Stimulated activated CD4-positive, alpha-beta T cell treated with anti-CD3 and anti-CD28 coated beads, Interleukin-15, amount 100 ng/mL, for 48 hours (primary cell): ENCODE measurements around the gene THBS2.
"Not testable (repeated sequence)": the region's sequence is repeated elsewhere in the genome, so short reads cannot be mapped to it uniquely, and the experiment has no call there.

Experiments used
- DNase-seq, 2 donors: peaks; one replicate each; pipeline ENCODE4 v3.0.0-alpha.2; 2020; ENCODE audit warnings: low read depth in 2 of 2

The THBS2 gene

DNA sequence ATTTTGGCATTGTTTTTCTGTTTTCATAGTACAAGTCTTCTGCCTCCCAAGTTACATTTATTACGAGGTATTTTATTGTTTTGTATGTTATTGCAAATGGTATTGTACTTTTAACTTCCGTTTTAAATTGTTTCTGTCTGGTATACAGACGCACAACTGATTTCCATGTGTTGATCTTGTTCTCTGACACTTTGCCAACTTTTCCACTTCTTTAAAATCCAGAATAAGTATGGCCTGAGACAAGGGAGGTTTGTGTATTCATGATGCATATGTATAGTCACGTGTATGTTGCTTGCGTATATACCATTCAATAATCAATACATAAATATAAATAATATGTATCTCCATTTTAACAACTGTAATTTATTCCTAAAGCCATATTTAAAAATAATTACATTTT is 41.2 kb downstream of the THBS2 start:
- DNase-seq, result no peak

DNA sequence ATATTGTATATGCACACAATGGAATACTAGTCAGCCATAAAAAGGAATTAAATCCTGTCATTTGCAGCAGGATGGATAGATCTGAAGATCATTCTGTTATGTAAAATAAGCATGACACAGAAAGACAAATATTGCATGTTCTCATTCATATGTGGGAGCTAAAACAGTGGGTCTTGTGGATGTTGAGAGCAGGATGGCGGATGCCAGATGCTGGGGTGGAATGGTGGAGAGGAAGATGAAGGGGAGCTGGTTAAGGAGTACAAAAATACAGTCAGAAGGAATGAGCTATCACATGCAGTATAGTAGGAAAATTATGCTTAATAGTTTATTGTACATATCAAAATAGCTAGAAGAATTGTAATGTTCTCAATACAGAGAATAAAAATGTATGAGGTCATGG is 41.8 kb downstream of the THBS2 start:
- DNase-seq, result no peak

DNA sequence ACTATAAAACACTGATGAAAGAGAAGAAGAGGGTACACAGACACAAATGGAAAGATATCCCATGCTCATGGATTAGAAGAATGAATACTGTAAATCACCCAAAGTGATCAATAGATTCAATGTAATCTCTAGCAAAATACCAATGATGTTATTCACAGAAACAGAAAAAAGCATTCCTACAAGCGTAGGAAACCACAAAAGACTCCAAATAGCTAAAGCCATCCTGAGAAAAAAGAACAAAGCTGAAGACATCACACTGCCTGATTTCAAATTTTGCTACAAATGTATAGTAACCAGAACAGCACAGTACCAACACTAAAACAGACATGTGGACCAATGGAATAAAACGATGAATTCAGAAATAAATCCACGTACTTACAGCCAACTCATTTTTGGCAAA is 43.0 kb downstream of the THBS2 start:
- no peak for DNase-seq

GRCh38 chr6:169208011-169208410 is 45.6 kb downstream of the THBS2 start:
- no peak for DNase-seq

GRCh38 chr6:169207482-169207881 is 46.2 kb downstream of the THBS2 start:
- no peak for DNase-seq

GRCh38 chr6:169205176-169206160 is 48.2 kb downstream of the THBS2 start:
- no peak for DNase-seq

DNA sequence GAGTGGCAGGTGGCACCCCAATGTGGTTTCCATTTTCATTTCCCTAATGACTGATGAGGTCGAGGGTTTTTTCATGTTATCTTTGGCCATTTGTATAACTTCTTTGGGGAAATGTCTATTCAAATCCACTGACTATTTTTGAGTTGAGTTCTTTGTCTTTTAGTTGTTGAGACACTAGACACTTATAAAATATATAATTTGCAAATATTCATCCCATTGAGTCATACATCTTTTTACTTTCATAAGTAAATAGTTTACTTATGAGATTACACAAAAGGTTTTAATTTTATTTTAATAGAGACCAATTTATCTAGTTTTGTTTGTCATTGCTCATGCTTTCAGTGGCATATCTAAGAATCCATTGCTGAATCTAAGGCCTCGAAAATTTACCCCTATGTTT is 49.5 kb downstream of the THBS2 start:
- no peak for DNase-seq

GRCh38 chr6:169201985-169202384 is 51.7 kb downstream of the THBS2 start:
- DNase-seq, result no peak

GRCh38 chr6:169200893-169201514 is 52.6 kb downstream of the THBS2 start:
- no peak for DNase-seq

DNA sequence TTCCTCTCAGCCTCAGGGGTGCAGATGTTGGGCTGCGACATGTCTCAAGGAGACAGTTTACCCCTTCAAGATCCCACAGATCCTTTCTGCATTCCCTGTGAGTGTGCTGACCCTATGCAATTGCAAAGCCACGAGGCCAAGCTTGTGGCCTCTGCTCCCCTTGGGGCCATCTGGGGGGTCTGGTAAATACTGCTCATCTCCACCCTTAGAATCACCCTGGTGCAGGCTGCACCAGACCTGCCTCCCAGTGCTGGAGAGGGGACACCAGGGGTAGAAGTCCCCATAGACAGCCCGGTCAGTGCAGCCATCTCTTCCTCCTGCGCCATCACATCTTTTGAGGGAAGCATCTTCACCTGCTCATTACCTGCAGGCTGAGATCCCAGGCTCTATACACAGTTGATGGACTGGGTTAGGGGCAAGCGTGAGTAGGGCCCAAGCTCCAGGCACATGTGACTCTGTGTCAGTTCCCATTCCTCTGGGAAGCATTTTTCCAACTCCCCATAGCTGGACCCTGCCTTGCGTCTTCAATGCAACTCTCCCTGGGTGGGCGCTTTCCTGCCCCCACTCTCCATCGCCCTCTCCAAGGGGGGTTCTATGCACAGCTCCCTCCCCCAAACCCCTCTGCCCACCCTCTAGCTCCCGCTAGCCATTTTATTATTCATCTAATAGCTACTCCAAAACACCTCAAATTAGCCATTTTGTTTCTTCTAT is 53.9 kb downstream of the THBS2 start:
- no peak for DNase-seq

DNA sequence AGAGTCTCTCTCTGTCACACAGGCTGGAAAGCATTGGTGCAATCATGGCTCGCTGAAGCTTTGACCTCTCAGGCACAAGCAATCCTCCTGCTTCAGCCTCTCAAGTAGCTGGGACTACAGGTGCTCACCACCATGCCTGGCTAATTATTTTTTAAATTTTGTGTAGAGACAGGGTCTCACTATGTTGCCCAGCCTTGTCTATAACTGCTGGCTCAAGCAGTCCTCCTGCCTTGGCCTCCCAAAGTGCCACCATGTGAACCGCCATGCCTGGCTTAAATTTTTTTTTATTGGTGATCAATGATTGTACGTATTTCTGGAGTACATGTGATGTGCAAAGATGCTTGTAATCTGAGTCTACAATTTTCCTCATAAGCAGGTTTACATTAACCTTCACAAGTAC is 54.8 kb downstream of the THBS2 start:
- DNase-seq, result no peak

- DNase-seq, result not testable (repeated sequence)
Measured at GRCh38 chr6:169197929-169198328, 55.7 kb downstream of the THBS2 start.

DNA sequence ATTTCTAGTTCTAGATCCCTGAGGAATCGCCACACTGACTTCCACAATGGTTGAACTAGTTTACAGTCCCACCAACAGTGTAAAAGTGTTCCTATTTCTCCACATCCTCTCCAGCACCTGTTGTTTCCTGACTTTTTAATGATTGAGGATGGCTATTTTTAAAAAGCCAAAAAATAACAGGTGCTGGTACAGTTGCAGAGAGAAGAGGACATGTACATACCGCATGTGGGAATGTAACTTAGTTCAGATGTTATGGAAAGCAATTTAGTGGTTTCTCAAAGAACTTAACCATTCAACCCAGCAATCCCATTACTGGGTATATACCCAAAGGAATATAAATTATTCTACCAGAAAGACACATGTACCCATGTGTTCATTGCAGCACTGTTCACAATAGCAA is 57.4 kb downstream of the THBS2 start:
- not testable (repeated sequence) for DNase-seq

GRCh38 chr6:169194737-169195136 is 58.9 kb downstream of the THBS2 start:
- no peak for DNase-seq

- DNase-seq, result no peak
Measured at GRCh38 chr6:169190970-169191369, 62.7 kb downstream of the THBS2 start.

DNA sequence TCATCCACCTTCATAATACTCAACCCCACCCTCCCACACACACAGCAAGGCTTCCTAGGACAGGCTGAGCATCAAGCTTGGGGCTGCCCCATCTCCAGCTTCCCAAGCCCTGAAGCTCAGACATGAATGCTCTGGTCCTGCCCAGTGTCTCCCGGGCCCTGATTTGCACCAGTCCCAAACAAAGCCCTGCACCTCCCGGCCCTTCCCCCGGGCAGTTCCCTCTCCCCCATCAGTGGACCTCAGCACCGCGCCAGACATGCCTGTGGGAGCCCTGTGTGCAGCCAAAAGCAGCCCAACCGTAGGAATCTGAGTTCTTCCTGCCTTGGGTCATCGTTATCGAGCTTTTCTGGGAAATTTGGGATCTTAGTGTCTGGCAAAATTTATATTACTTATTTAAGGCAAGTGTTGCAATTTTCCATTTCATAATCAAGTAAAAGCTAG is 63.5 kb downstream of the THBS2 start:
- no peak for DNase-seq

- no peak for DNase-seq
Measured at GRCh38 chr6:169189686-169190085, 64.0 kb downstream of the THBS2 start.

DNA sequence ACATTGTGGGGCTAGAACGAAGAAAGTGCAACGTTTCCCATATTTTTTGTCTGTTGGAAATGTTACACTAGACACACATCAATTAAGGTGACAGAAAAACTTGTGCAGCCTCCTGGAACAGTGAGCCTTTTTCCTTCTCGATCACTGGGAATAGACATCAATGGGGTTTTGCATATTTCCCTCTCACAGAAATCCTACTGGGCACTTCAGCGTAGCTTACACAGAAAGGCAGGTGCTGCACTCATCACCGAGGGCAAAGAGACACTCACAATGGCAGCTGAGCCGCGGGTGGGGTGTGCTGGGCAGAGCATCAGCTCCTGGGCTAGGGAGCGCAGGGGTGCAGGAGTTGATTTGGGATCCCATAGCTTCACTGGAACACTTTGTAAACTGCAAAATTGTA is 64.5 kb downstream of the THBS2 start:
- DNase-seq, result no peak

GRCh38 chr6:169188475-169188874 is 65.2 kb downstream of the THBS2 start:
- no peak for DNase-seq

DNA sequence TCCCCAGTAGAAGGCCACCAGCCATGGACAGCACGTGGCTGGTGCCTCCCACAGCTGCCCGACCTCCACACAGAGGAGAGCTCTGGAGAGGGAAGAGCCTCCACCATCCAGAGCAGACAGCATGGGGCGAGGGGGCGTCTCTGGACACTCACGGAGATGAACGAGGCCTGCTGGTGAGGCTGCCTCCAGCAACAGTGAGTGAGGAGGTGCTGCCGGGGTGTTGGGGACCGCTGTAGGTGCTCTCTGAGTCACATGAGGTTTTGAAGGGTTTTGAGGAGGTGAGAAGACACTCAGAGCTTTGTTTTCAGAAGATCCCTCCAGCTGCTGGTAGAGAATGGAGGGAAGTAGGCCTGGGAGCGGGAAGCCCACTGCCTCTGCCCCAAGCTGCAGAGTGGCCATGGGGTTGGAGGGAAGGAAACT is 65.6 kb downstream of the THBS2 start:
- no peak for DNase-seq

- no peak for DNase-seq
Measured at GRCh38 chr6:169186496-169187169, 67.0 kb downstream of the THBS2 start.
